HG02970 (cell line): Measurements from ENCODE around the gene ZFHX3.

Experiments
- ATAC-seq: cut with Tn5 transposase; IDR thresholded peaks from one replicate; pipeline ENCODE4 v1.9.1; 2021; ENCODE audit warnings: mild to moderate bottlenecking, moderate library complexity, moderate number of reproducible peaks; ENCODE audit not compliant: unreplicated experiment, low FRiP score

The ZFHX3 gene

DNA sequence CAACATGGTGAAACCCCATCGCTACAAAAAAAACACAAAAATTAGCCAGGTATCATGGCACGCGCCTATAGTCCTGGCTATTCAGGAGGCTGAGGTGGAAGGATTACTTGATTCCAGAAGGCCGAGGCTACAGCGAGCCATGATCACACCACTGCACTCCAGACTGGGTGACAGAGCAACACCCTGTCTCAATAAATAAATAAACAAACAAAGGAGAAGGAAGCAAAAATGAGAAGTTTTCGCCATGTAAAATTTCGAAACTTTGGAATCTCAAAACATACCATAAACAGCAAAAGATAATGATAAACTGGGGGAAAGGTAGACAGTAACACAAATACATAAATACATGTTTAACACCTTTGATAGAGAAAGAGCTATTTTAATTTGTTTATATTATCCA is 130.9 kb downstream of the ZFHX3 start:
- no peak for ATAC-seq

DNA sequence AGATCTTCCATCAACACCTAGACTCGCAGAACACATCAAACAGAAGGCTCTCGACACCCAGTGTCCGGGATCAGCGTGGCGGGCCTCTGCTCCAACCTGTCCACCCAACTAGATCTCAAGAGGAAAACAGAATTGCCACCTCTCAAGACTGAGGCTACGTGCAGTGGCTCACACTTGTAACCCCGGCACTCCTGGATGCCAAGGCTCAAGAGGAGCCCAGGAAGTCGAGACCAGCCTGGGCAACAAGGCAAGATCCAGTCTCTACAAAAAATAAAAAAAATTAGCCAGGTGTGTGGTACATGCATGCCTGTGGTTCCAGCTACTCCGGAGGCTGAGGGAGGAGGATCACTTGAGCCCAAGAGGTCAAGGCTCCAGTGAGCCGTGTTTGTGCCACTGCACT is 132.6 kb downstream of the ZFHX3 start:
- no peak for ATAC-seq

DNA sequence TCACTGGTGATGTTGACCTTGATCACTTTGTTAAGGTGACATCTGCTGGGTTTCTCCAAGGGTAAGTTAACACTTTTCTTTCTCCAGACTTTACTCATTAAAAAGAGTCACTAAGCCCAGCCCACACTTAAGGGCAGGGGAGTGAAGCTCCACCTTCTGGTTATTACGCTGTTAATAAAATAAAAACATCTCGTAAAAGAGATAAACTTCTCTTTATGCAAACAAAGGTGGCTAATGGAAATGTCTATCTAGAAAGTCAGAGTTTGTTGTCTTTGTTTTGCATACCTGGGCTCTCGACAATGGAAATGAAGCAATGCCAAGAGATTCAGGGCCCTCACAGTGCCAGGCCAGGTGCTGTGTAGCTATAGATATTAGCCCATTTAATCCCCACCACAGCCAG is 134.4 kb downstream of the ZFHX3 start:
- no peak for ATAC-seq

DNA sequence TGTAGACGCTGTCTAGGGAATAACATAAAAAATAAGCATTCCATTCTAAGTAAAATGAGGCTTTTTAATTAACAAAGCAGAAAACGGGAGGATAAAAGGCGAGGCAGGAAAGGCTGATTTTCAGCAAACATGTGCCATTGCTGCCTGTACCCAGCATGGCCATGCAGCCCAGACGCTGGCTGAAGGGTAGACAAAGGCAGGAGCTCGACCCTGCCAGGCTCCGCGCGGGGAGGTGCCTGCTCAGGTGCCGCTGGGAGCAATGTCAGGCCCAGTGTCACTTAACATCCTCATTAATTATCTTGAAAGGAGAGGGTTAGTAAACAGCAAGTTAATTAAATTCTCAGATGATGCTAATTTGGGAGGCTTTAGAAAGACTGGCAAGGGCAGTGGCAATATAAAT is 136.0 kb downstream of the ZFHX3 start:
- ATAC-seq = no peak

DNA sequence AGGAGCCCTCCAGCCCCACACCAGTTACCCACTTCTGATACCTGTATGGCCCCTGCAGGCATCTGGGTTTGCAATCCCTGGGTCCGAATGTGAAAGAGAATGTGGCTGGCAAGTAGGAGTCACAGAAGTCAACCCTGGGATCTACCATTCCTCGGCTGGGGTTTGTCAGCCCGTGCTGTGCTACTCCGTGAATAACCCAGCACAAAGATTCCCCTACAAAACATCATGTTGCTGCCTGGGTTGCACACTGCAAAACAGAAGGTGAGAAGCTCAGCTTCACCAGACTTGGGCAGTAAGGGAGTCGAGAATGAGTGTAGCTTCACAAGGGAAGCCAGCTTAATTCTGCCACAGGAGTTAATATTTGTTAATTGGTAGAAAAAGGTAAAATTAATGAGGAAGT is 137.1 kb downstream of the ZFHX3 start:
- ATAC-seq = no peak

DNA sequence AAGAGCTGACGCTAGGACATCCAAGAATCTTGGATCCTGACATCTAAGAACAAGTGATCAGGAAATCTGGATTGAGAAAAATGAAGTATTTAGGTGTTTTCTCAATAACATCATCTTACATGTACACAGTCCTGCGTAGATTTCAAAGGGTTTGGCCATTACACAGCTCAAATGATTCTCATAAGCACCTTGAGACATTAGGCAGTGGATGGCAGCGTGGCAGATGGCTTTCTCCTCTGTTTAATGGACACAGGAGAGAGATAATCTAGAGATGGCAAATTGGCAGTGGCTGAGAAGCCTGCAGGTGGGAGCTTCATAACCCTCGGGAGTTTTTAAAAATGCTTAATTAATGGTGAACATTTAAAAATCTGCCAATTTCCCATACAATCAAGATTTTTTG is 137.5 kb downstream of the ZFHX3 start:
- ATAC-seq = no peak

DNA sequence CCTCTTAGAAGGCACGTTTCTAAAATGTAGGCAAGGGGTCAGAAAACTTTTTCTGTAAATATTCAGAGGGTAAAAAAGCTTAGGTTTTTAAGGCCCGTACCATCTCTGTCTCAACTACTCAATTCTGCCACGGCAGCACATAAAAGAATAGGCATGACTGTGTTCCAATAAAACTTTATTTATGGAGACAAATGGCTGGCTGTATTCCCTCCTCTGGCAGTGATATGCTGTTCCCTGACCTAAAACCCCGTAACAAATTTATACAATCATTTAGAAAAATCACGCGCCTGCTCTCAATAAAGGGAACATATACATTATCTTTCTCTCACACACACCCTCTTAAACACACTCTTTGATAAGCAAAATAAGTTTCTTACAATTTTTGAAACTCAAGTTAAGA is 138.7 kb downstream of the ZFHX3 start:
- no peak for ATAC-seq

DNA sequence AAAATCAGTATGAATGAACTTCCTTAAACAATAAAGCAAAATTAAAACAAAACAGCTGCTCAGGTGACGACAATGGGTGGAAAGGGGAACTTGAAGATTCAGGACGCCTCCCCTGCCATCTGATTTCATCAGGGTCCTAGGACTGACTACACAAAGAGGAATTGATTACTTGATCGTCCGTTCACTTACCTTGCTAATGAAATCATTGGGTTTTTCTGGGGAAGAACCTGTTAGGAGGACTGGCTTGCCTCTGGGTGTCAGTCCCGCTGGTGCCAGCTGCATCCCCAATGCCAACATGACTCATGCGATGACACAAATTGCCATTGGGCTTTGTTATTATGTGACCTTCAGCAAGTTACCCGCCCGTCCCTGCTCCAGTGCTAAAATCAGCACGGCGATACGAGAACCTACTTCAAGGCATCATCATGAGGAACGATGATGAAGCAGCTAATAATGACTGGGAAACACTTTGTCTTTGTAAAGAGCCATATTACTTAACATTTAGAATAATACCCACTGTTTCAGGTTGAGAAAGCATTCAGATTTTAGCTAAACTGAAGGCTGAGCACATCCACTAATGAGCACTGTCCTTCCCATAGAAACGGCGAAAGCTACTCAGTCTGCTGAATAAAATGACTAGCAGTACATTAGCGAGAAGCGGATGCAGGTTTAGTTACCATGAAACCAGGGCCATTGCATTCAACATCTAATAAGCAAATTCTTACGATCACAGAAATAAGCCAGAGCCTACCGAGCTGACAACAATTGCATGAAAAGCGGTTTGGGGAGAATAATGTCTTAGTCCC is 139.4 kb downstream of the ZFHX3 start:
- ATAC-seq = no peak

DNA sequence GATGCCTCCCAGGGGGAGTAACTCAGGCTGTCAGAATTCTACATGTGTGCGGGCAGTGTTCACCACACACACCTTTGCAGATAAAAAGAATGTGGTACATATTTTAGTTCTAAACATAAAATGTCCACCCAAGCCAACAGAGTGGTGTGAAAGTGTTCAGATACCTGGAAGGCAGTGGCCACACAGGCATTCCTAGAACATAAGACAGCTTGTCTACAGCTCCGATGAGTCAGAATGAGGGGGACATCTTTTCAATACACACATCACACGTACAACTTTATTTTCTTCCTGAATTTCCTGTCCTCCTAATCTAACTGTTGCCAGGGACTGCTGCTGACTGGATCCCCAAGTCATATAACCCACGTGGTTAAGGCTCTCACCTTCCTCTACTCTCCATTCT is 142.3 kb downstream of the ZFHX3 start:
- no peak for ATAC-seq

DNA sequence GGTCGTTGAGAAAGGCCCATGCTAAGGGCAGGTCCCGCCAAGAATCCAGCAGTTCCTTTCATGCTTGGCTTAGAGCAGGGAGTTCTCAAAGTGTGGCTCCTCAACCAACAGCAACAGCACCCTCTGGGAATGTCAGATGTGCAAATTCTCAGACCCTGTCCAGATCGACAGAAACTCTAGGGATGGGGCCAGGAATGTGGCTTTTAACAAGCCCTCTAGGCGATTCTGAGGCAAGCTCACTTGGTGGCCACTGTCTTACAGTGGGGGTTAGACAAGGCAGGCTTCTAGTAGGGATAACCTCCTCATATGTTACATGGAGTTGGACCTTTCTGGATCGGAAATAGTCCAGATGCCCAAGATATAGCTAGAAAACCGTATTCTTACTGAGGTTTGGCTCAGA is 144.8 kb downstream of the ZFHX3 start:
- no peak for ATAC-seq

DNA sequence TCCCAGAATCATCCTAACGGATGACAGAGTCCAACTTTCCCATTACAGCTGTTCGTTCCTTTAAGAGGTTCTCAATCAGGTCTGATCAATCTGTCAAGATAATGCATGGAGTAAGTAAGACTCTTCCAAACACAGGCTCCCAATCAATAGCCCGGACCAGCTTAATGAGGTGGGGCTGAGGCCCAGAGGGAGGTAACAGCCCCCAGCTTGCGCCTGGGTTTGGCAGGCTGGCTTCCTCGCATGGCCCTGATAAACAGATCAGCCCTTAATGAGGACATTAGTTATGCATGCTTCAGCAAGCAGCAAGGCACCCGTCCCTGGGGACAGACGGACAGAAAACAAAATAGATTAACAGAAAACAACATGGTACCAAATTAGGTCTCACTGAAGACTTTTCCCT is 145.7 kb downstream of the ZFHX3 start:
- no peak for ATAC-seq

DNA sequence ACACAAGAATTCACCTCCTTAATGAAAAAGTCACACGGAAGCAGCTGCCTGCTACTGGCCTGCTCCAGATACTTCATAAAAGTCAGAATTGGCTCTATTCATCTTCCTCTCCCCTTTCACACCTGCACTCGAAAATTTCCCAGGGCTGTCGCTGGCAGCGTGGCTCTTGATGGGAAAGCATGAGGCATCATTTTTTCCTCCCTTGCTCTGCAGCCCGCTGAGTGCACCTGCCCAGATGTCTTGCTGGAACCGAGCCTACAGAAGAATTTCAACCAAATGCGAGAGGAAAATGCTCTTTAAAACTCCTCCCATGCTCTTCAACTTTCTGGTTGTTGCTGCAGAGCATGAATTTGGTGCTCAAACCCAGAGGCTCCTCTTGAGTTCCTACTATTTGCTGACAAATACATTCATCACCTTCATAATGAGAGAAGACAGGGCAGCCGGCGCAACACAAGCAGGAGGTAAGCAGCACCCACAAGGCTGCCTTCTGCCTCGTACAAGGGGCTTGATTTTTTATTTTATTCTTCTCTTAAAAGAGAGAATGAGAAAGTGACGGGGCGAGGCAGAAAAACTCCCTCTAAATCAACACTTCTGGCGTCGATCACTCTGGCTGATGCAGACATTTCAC is 146.8 kb downstream of the ZFHX3 start:
- ATAC-seq = no peak

DNA sequence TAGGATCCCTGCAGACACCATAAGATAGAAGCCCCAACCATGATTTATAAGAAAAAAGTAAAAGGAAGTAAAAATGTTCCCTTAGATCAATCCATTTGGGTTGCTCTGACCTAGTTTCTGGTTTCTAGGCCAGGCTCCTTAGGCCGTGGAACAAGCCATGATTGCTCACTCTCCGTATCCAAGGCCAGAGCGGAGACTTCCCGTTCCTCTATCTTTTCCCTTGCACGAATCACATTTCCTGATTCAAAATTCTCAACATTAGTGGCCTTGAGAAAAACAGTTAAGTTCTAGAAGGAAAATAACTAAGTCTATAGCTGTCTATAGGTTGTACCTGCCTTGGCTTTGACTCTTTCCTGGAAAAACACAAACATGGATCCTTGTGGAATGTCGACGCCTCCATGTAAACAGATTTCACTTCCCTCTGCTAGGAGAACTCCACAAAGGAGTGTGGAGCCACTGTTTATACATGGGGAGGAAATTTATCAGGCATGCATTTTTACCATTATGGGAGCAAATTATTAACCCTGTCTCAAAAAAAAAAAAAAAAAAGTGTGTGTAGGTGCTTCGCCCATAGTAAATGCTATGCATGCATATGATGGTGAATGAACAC is 149.6 kb downstream of the ZFHX3 start:
- ATAC-seq = no peak

DNA sequence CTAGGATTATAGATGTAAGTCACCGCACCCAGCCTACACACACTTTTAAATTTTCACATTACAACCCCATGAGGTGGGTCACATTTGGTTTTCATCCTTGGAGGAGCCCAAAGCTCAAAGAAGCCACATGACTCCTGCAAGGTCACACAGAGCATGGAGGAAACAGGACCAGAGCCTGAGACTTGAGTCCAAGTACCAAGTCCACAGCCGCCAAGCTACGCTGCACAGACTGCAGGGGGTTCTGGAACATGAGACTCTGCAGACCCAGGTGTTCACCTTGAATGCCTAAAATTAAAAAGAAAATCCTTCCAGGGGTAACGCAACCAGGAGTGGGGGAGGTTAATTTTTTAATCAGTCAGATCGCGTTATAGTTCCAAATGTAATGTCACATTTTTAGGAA is 150.2 kb downstream of the ZFHX3 start:
- no peak for ATAC-seq

DNA sequence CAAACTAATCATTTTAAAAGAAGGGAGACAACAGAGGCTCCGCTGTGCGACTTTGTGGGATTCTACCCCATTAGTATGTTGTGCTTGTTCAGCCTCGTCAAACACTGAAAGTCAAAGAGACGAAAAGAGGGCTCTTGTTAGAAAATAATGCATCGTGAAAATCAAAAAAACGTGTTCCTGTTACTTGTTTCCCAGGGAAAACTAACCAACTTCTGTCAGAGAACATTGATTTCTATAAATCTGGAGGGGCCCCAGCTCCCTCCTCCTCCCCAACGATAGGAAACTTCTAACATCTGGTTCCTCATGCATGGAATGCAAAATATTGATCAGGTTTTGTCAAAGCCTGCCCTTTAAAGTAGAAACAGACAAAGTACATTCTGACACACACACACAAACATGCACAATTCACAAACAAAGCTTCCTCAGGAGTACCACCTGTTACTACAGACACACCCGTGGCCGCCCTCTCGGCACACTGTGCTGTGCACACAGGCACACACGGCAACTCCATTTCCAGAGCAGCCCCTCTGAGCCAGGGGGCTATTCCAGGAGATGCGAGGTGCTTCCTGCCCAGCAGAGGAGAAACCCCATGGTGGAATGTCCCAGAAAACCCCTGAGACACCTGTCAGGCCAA is 151.3 kb downstream of the ZFHX3 start:
- ATAC-seq = no peak

DNA sequence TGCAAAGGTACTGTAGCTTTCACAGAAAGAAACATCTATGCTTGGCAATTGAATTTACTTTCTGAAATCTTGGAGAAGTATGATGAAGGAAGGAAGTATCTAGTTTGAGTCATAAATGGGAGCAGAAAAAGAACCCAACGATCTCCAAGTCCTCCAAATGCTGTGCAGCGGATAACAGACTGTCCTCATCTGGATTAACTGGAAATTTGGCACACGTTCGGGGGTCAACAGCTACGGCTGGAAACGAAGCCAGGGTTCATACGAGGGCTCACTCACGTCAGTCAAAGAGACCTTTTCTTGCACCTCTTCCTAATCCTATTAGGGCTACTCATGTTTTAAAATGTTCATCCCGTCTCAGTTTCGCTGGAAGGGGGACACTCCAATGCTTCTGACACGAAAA is 152.0 kb downstream of the ZFHX3 start:
- no peak for ATAC-seq

DNA sequence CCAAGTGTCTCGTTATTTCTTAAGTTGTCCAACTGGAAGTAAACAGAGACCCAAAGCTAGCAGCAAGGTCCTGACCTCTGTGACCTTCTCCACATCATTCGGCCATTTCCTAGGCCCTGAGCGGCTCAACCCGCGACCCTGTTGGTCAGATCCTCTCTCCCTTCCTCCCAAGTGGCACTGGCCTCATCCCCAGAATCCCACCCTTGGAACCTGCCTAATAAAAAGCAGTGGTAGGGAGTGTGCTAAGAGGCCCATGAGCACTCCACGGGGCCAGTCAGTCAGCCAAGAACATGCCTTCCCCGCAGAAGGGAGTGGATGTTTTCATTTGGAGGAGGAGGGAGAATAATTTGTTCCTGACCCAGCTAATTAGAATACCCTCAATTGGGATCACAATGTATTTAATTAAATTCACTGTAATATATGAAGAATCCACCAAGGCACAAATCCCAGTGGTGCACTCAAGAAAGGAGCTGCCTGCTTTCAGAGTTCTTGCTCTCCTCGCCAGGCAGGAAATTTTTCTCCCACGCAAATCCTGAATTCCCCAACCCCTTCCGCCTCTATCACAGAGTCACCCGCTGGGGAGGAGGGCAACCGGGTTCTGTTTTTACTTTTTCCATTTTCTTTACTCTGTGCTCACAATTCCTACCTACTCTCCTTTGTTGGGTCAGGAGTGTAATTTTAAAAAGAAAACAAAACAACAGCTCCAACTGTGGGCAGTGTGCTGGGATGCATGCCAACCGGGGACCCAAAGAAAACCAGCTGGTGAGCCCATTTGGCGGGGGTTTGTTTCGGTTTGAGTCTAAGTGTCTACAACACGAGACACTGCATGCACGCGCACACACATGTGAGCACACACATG is 153.4 kb downstream of the ZFHX3 start:
- no peak for ATAC-seq

DNA sequence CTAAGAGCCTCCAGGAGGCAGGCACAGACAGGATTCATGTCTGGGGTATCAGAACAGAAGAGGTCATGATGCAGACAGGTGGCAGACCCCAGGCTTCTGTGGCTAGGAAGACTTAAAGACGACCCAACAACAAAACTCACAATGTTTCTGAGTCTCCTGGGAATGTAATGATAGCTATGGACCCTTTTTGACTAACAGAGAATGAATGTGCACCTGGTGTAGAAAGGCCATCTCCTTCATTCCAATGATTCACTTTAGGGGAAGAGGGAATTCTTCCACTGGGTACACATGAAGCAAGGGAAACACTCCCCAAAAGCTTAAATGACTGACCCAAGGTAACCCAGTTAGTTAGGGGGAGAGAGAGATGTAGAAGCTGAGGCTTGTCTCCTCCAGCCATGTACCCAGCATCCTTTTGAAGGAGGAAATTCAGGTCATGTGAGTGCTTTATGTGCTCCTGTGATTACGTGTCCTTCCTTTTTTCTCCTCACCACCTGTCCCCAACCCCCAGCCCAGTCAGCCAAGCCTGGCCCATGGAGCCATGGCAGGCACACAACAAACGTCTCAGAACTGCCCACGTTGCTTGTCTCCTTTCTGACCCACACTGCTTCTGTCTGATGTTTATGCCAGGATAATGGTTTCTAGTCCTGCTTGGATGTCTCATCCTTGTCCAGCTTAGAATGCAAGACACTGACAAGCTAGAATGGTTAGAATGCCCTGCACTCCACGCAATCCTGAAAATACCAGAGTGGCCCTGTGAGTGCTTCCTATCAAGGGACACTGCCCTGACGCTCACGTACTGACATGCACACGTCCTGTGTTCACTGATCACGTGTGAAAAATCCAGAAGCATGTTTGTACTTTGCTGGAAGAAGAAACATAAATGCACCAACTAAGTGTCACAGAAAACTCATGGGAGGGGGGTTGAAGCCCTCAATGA is 156.4 kb downstream of the ZFHX3 start:
- no peak for ATAC-seq

DNA sequence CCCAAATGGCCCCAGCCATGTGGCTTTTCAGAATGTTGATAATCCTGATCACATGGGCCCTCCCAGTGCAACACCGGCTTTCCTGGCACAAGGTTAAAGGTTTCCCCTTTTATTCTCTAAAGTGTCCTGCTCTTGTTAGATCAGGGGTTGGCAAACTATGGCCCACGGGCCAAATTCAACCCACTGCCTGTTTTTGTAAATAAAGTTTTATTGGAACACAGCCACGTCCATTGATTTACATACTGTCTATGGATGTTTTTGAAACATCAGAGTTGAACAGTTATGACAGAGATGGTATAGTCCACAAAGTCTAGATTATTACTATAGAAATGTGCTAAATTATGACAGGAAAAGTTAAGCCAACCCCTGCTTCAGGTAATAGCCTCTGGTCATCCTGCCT is 157.3 kb downstream of the ZFHX3 start:
- ATAC-seq = no peak
